ENCODE data around the gene ACSF2. TPM values are rescaled to one million over a fixed set of nuclear protein-coding genes. Genes with fewer than 3 reads are reported as not detected.

Gene ACSF2, protein sequence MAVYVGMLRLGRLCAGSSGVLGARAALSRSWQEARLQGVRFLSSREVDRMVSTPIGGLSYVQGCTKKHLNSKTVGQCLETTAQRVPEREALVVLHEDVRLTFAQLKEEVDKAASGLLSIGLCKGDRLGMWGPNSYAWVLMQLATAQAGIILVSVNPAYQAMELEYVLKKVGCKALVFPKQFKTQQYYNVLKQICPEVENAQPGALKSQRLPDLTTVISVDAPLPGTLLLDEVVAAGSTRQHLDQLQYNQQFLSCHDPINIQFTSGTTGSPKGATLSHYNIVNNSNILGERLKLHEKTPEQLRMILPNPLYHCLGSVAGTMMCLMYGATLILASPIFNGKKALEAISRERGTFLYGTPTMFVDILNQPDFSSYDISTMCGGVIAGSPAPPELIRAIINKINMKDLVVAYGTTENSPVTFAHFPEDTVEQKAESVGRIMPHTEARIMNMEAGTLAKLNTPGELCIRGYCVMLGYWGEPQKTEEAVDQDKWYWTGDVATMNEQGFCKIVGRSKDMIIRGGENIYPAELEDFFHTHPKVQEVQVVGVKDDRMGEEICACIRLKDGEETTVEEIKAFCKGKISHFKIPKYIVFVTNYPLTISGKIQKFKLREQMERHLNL
- total RNA-seq = 16.4 and 17.9 TPM in 2 replicates

GRCh38 chr17:50425682-50426471 is at the start of gene ACSF2:
Gene ACSF2 (plus strand): TSS chr17:50426218. CDS start chr17:50426262, 44 bp downstream.
- Mint-ChIP-seq H3K4me3 (peak within 1 kb of the TSS; percentile 88), H3K9me3 (no peaks in the 10 kb centered on the region), H3K4me1 (peaks cover 44% of the 10 kb centered on the region), H3K27ac (peak within 1 kb of the TSS; percentile 83), H3K36me3 (ENCODE audit: low read depth) (peaks cover 4% of the 10 kb centered on the region), H3K27me3 (no peaks in the 10 kb centered on the region)
- TF ChIP-seq, protein P1, sequence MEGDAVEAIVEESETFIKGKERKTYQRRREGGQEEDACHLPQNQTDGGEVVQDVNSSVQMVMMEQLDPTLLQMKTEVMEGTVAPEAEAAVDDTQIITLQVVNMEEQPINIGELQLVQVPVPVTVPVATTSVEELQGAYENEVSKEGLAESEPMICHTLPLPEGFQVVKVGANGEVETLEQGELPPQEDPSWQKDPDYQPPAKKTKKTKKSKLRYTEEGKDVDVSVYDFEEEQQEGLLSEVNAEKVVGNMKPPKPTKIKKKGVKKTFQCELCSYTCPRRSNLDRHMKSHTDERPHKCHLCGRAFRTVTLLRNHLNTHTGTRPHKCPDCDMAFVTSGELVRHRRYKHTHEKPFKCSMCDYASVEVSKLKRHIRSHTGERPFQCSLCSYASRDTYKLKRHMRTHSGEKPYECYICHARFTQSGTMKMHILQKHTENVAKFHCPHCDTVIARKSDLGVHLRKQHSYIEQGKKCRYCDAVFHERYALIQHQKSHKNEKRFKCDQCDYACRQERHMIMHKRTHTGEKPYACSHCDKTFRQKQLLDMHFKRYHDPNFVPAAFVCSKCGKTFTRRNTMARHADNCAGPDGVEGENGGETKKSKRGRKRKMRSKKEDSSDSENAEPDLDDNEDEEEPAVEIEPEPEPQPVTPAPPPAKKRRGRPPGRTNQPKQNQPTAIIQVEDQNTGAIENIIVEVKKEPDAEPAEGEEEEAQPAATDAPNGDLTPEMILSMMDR (IDR thresholded peaks at IDR 0.05) = no peak
- intact Hi-C loops (cut with micrococcal nuclease) = loop anchor here (1.0 to 2.0 kb wide), 4 partner anchors 27 to 53 kb away; partner anchors contain the start of genes EME1, LRRC59 and MRPL27
- DNase-seq (peak; percentile 65), ATAC-seq (ENCODE audit: low read depth) (peak; percentile 82)
- ChIA-PET POLR2A (interaction anchor here (0.6 to 3.6 kb wide), 5 partner anchors 28 to 643 kb away, joined by 3 to 29 read pairs (median 5); partner anchors contain the start of genes KAT7, LRRC59 and RSAD1), CTCF (interaction anchor here (1.2 to 3.0 kb wide), 2 partner anchors 28 to 63 kb away, joined by 3 to 21 read pairs; partner anchors contain the start of gene LRRC59)

- peaks cover 49% of the 10 kb centered on the region for H3K36me3 Mint-ChIP-seq (ENCODE audit: low read depth)
- intact Hi-C loops (cut with micrococcal nuclease) = no loop called here
- no peaks in the 10 kb centered on the region for H3K27me3 Mint-ChIP-seq
- H3K4me3 Mint-ChIP-seq = no peak overlapping the region
- no peaks in the 10 kb centered on the region for H3K4me1 Mint-ChIP-seq
- ChIA-PET CTCF (interaction anchor here (1.0 kb wide), 1 partner anchor 18 kb away, joined by 3 read pairs; no protein-coding TSS in a partner anchor), POLR2A (interaction anchor here (1.6 kb wide), 1 partner anchor 18 kb away, joined by 5 read pairs; the partner anchor contains the start of gene LRRC59)
- DNase-seq (no peak), ATAC-seq (ENCODE audit: low read depth) (no peak)
- H3K27ac Mint-ChIP-seq = peak overlapping the region; percentile 30
- TF ChIP-seq, protein P1 (IDR thresholded peaks at IDR 0.05) = no peak
- no peaks in the 10 kb centered on the region for H3K9me3 Mint-ChIP-seq
Measured at GRCh38 chr17:50379351-50380132, 46.5 kb upstream of the ACSF2 start.

DNA sequence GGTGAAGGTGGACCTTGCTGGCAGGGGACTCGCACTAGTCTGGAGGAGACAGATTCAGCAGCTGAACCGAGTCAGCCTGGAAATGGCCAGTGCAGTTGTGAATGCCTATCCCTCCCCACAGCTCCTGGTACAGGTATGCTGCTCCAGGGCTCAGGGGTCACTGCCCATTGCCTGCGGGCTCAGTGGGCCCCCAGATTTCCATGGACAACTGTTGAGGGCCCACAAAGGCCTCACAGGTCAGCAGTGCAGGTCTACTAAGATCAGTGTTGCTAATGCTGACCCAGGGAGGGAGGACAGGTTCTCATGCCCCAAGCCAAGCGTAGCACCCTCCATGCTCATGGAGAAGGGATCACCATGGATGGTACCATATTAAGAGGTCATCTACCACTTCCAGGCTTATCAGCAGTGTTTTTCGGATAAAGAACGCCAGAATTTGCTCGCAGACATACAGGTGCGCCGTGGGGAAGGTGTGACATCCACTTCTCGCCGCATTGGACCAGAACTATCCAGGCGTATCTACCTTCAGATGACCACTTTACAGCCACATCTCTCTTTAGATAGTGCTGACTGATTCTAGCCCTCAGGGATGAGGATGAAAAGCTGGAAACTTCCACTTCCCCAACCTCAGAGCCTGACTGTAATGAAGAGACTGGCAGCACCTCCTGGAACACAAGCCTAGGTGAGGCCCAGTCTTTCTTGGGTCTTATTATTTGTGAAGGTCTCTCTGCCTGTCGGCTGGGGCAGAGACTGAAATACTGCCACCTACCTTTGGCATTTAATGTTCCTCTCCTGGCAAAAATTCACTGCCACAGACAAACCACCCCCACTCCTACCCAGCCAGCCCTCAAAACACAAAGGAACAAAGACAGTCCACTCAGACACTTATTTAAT is 45.4 kb upstream of the ACSF2 start:
- ATAC-seq (ENCODE audit: low read depth) (no peak), DNase-seq (no peak)
- intact Hi-C loops (cut with micrococcal nuclease) = no loop called here
- no peak overlapping the region for H3K27ac Mint-ChIP-seq
- CTCF ChIA-PET = interaction anchor here (1.0 to 1.5 kb wide), 2 partner anchors 16 to 19 kb away, joined by 3 to 5 read pairs; partner anchors contain the start of gene LRRC59
- H3K4me1 Mint-ChIP-seq = no peaks in the 10 kb centered on the region
- no peaks in the 10 kb centered on the region for H3K9me3 Mint-ChIP-seq
- H3K27me3 Mint-ChIP-seq = no peaks in the 10 kb centered on the region
- H3K4me3 Mint-ChIP-seq = no peak overlapping the region
- peaks cover 60% of the 10 kb centered on the region for H3K36me3 Mint-ChIP-seq (ENCODE audit: low read depth)
- TF ChIP-seq, protein P1 (IDR thresholded peaks at IDR 0.05) = no peak
- POLR2A ChIA-PET = interaction anchor here (0.8 kb wide), 1 partner anchor 16 kb away, joined by 3 read pairs; the partner anchor contains the start of gene LRRC59

GRCh38 chr17:50381260-50381815 is 44.7 kb upstream of the ACSF2 start:
- peaks cover 67% of the 10 kb centered on the region for H3K36me3 Mint-ChIP-seq (ENCODE audit: low read depth)
- ChIA-PET CTCF (interaction anchor here (1.5 kb wide), 1 partner anchor 16 kb away, joined by 5 read pairs; the partner anchor contains the start of gene LRRC59), POLR2A (interaction anchor here (0.8 kb wide), 1 partner anchor 16 kb away, joined by 3 read pairs; the partner anchor contains the start of gene LRRC59)
- intact Hi-C loops (cut with micrococcal nuclease) = no loop called here
- no peaks in the 10 kb centered on the region for H3K27me3 Mint-ChIP-seq
- no peak overlapping the region for H3K4me3 Mint-ChIP-seq
- no peak for ATAC-seq (ENCODE audit: low read depth)
- no peaks in the 10 kb centered on the region for H3K9me3 Mint-ChIP-seq
- no peak overlapping the region for H3K27ac Mint-ChIP-seq
- DNase-seq = no peak
- TF ChIP-seq, protein P1 (IDR thresholded peaks at IDR 0.05) = no peak
- no peaks in the 10 kb centered on the region for H3K4me1 Mint-ChIP-seq

Data from activated B cell treated with CpG ODN at 0.5 μM for 24 hours (primary cell).